Stimulated activated CD8-positive, alpha-beta memory T cell treated with anti-CD3 and anti-CD28 coated beads, Interleukin-4, amount 100 ng/mL, for 4 hours (primary cell): ENCODE measurements around the gene MGMT.

ENCODE experiments used
- DNase-seq, 2 donors: peaks; one replicate each; pipeline ENCODE4 v3.0.0-alpha.2; 2020; ENCODE audit warnings: low read depth in 2 of 2, low spot score in 1 of 2

The MGMT gene

DNA sequence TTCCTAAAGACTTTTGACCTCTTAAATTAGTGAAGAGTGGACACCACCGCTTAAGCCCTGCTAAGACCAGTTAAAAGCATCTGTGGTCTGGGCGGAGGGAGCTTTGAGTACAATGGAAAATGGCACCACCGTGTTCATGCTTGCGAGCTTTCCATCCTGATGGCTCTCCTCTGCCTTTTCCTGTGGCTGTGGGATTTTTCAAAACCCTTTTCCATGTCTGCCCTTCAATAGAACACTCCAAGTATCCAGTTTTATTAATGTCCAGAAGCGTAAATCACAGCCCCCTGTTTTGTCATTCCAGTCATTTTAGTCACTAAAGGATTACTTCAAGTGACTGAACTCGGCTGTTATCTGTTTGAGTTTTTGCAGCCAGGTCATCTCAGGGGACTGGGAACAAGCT, 181.8 kb downstream of the MGMT start:
- no peak for DNase-seq

DNA sequence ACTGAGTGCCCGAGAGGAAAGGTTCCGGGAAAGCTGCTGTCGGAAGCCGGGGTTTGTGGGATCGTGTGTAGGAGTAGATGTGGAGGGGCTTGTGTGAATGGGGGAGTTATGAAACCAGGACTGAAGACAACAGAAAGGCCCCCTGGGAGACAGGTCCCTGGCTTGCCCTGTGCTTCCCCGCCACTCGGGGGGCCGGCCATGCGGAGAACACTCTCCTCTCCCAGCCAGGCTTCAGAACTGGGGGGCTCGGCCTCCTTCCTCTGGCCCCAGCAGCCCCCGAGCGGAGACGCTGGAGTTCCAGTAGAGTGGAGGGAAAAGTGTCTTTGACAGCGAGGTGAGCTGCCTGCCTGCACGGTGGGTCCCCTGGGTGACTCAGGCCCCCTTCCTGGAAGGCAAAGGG, 185.0 kb downstream of the MGMT start:
- no peak for DNase-seq

DNA sequence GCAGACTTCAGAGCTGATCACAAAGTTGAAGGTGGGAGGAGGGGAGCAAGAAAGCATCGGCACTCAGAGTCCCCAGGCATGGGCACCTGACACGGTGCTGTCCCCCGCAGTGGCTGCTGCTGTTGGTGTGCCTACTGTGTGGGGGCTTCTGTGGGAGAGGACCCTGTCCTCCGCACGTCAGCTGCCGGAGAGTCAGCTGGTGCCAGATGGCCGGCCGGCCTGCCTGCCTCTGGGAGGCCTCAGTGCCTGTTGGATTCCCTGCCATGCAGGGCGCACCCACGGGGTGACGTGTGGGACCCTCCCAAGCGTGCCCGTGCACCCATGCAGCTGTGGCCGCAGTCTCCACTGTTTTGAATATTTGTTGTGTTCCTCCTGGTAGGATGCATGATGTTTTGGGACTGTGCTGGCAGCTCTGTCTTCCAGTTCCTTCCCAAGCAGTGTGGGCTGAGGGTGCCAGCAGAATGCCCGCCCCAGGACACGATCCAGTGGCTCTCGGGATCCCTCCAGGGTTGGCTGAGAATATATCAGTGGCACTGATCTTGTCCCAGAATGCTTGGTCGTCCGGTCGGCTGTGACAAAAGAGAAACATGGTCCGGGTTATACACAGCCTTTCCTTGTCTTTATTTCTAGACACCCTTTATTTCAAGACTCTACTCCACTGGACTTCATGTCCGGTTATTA, 185.6 kb downstream of the MGMT start:
- no peak for DNase-seq

DNA sequence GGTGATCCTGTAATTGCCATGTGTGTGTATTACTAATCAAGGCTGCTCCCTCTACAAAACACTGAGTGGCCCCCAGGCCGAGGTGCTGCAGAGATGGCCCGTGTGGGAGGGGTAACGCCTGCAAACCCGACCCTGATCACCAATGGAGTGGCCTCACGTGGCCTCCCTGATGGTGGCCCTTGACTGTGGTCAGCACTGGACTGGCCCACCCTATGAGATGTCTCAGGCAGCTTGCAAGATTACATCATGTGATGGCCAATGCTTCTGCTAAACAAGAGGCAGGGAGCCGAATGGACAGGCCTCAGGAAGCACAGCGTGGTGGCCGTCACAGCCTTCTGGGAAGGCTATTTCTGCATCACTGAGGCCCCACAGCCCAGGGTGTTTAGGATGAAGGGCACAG, 186.4 kb downstream of the MGMT start:
- DNase-seq, result no peak

DNA sequence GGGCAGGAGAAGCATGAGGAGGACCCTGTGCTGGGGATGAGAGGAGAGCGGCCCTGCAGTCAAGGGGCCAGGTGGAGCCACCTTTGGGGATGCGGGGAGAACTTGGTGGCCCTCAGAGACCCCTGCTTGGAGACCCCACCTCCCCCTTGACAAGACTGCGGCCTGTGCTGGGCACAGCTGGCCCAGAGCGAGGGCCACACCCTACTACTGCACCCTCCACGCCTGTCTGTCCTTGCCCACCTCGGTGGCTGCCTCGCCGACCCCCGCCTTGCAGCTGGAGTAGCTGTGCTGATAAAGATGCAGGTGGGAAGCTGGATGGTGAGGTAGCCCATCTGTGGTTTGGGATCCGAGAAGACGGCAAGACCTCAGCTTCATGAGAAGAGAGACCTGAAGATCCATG, 186.8 kb downstream of the MGMT start:
- no peak for DNase-seq

DNA sequence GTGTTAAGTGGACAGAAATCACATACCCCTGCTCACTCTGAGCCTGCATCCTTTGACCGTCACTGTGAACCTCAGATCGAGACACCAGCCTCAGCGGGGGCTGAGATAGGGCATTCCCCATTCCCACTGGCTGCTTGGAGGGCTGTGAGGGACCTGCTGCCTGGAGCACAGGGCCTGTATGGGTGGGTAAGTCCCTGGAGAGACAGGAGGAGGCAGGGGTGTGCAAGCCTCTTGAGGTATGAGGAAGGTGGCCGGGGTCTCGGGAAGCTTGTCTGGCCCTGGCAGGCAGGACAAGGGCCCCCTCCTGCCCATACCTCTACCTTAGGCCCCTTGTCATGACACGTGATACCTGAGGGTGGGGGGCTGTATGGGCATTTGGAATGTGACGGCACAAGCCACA, 187.4 kb downstream of the MGMT start:
- DNase-seq, result no peak

DNA sequence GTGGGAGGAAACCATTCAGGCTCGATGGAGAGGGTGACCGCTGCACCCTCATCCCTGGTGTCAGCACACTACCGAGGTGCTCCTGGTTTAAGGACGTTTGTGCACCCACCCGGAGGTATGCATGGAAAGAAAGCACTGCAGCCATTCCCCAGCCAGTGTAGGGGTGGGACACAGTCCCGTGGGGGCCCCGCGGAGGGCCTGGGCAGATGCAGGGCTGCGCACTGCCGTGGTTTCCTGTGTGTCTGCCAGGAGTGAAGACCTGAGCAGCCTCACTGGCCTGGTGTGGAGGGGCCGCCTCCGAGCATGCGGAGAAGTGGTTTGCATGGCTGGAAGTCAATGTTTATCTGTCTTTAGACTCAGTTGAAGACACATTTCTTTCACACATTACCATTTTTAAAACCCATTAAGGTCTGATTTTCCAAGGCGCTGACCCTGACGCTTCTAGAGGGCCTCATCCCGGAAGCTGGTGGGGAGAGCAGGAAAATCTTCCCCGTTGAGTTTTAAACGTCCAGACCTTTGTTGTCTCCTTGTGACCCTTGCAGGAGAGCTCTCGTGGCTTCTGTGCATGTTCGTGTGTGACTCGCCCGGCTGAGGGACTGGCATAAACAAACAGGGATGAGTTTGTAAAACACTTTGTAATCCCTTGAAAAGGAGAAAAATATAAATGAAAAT, 188.1 kb downstream of the MGMT start:
- DNase-seq, result no peak

DNA sequence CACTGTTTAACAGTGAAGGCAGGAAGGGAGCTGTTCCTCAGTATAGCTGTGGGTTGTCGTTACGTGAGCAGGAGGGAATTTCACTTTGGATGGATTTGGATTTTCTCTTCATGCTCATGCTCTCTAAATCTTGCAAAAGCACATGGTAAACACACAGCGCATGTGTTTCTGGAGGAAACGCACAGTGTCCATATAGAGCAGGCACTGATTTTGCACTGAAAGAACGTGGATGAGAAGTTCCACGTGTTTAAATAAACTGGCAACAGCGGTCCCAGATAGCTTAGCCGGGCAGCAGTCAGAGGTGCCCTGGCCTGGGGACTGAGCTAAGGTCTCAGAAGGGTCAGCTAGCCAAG, 188.6 kb downstream of the MGMT start:
- DNase-seq, result no peak

DNA sequence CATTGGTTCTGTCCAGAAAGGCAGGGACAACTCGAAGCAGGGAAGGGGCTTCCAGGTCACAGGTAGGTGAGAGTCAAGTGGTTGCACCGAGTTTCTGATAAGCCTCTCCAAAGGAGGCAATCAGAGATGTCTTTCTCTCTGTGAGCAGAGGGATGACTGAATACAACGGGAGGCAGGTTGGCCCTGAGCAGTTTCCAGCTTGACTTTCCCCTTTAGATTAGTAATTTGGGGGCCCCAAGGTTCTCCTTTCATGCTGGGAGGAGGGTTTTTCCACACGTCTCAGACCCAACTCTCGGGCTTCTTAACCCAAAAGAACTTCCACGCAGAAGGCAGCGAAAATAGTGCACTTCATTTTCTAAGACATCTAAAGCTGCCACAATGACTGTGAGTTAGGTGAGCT, 189.6 kb downstream of the MGMT start:
- DNase-seq, result no peak

DNA sequence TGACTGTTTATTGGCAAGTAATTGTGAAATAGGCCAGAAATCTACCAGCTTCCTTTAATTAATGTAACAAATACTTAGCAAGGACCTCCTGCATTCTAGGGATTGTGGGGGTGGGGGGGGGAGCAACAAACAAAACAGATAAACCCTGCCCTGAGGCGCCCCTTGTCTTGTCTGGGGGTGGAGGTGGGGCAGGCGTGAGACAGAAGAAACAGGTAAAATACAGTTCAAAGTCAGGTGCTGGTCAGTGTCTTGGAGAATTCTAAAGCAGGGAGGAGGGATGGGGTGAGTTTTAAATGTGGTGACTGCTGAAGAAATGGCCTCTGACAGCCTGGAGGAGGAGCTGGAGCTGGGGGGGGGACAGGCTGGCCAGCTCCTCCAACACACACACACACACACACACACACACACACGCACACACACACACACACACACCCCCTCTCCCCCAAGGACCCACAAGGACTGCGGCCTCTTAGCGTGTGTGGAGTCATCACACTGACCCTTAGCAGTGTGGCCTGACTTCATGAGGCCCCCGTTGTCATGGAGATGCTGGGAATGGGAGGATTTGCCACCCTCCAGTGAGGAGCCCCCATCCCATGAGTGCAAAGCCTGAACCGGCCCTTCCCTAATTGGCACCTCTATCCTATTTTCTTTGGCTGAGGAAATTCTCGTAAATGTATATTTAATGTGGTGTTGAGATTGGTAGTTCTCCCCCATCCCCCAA, 190.4 kb downstream of the MGMT start:
- no peak for DNase-seq

DNA sequence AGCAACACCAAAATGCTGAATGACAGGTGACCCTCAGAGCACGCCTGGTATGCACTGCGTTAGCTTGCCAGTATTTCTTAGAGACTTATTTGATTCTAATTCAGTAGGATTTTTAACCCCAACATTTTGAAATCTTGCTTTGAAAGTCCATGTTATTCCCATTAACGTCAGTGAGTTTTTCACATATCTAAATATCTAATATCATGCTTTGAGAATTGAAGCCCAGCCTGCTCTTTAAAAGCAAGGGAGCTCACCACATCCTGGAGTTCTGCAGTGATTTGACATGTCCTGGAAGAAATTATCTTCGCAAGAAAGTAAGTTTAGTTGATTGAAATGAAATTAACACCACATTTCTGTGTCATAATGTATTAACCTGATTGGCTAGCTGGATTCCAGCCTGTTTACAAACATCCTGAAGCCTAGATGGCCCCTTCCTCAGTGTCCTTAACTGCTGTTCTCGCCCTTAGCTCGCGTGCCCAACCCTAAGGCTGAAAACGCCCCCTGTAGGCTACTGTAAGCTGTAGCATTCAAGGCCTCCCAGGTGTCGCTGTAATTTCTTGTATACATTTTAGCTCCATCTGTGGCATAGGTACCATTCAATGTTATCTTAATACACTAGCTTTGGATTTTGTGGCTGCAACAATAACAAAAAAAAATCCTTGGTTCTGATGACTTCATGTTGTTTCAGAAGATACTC, 191.5 kb downstream of the MGMT start:
- no peak for DNase-seq

DNA sequence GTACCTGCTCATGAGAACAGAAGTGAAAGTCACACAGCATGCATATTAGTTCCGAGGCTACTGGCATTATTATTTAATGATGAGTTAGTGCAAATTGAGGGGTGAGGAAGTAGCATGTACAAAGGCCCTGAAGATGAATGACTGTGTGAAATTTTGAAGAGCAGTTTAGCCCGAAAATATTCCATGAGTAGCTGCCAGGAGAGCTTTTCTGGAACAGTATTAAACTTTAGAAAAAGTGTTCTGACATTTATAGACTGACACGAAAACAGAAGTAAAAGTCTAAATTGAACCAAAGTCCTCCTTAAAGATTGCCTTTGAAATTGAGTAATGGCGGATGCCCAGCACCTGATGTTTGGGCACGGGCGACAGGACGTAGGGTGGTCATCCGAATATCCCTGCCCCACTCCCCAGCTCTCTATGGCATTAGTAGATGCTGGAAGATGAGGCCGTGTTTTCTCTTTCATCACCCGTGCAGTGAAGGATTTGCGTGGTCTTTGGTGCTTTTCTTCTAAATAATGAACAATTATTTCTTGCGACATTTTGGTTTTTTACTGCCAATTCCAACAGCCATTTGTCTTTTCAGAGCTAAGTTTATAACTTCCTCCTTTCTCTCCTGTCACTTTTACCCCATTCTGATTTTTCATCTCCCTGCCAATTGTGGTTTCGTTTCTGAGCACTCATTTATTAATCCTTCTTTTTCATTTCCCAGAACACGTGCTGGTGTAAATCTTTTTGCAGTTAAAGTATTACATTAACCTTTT, 192.6 kb downstream of the MGMT start:
- no peak for DNase-seq

DNA sequence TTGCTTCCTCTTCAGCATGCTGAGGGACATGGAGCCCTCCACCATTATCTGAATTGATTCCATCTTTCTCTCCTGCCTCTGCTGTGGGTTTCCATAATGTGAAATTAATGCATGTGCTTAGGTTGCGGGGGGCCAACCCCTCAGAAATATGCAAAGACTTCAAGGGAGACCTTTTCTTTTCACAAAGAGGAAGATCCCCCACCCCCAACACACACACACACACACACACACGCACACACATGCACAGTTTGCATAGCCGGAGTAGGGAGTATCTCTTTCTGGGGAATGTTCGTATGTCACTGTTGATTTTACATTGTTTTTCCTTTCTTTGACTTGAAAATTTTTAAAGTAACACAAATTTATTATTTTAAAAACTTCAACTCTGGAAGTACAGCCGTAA, 193.5 kb downstream of the MGMT start:
- no peak for DNase-seq

DNA sequence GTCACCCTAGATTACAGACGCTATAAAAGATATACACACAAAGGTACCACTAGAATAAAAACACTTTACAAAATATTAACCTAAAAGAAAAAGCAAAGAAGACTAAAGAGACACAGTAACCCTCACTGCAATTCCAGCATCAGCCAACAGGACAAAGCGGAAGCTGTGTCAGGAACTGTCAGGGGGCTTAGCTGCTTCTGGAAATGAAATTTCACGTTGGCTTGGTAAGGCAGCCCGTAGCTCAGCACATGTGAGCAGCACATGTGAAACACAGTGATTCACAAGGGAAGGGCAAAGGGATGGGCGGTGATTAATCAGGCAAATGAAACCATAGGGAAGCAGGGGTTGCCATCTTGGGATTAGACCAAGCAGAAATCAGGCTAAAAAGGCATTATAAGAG, 195.4 kb downstream of the MGMT start:
- DNase-seq, result no peak

DNA sequence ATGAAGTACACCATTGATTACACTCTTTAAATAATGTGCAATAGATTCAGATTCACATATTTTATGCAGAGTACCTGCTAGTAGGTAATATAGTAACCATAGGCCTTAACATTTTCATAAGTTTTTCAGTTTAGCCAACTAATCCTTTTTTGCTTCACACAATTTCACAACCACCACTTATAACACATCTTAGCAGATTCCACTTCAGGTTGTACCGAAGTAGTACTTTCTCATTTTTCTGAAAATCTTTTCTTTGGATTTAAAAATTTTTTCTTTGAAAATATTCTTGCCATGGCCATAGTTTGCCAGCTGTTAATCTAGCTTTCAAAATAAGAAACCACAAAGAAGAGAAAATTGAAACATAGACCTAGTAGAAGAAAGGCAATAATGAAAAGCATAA, 203.1 kb downstream of the MGMT start:
- no peak for DNase-seq

DNA sequence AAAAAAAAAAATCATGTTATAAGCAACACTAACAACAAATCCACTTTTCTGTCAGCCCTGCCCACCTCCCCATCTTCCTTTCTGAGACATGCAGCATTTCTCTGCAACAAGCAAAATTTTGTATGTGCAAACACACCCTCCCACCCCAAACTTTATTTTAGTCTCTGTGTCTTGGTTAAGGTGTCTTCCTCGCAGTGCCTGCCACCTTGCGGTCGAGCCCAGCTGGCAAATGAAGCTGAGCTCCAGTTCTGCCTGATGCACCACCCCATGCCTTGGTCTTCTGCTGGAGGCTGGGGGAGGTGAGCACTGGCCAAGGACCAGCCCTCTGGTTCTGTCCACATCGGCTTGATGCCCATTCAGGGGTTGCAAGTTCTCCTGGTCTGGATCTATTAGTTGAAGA, 206.3 kb downstream of the MGMT start:
- no peak for DNase-seq

DNA sequence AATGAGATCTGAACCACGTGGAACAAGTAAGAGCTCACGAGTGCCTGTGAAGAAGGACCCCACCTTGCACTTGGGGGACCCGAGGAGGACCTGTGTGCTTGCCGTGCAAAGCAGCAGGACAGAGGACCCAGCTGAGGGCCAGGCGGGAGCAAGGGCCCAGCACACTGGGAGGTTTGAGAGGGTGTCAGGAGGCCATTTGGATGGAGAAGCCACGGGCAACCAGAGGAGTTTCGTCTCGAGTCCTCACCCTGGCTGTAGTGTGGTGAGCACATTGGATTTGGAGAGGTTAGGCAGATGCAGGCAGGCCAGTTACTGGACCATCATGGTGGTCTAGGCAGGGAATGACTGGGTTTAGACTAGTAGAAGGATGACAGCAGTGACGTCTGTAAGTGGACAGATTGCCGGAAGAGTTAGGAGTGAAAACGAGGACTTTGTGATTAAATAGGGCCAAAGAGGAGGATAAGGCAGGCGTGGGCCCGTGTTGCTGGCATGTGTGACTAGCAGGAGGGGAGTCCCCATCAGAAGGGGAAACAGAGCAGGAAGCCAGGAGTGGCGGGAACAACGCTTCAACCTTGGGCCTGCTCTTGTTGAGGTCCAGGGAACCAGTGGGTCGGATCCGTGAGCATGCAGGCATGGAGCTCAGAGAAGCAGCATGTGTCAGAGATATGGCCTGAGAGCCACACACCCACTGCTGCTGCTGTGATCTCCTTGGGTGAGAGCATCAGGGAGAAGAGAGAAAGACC, 208.2 kb downstream of the MGMT start:
- DNase-seq, result no peak

DNA sequence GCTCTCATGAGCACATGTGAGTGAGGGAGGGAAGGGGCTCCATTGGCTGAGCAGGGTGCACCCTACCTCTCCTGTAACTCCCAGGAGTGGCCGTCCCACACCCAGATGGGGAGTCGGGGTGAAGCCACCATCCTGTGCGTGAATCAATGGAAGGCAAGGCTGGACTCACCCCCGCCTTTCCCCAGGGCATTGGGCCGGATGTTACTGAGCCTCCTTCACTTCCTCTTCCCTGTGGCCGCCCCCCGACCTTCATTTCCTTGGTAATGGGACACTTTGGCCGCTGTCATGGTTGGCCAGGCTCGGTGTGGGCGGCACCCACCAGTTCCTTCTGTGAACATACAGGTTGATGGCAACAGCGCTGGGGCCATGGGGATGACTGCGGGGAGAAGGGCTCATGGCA, 209.0 kb downstream of the MGMT start:
- DNase-seq, result no peak

DNA sequence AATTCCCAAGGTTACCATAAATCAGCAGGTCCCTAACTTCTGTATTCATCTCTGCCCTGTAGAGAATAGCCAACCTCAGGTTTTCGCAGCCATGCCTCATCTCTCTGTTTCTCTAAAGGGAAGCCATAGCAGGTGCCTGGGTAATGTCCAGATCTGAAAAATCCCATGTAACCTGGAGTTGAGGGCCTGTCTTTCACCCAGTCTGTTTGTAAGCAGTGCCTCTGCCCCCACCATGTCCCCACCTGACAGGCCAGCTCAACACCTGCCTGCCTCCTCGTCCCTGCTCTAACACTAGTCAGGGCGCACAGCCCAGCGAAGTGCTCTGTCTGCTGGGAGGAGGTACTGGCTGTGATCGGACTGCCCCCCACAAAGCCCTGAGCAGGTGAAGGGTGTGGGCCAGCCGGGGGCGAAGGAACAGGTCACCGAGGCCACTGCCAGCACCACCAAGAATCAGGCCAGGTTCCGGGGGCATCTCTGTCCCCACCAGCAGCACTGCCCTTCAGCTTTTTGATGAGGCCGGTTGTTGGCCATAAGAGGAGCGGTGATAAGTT, 210.4 kb downstream of the MGMT start:
- no peak for DNase-seq

DNA sequence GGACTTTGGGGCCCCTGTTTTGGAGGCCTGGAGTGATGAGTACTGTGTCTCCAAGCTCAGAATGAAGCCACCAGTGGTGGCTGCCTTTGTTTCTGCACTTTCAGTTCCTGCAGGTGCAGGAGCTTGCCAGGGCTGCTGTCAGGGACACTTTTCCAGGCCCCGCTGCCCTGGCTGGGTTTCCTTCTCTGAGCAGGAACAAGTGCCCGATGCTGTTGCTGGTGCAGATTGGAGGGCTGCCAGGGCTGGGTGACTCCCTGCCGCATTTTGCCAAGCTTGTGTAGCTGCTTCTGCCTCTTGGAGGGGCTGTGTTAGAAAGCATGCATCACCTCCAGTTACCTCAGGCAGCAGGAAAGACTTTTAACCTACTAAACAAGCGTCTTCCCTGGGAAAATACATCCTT, 211.1 kb downstream of the MGMT start:
- no peak for DNase-seq
